Measurements from ENCODE around the gene LIME1. TPM values are rescaled to one million over a fixed set of nuclear protein-coding genes. Genes with fewer than 3 reads are reported as not detected.

LIME1 gene
- total and polyA plus RNA-seq, 2 of the 8 experiments (the other 6 are each of a cell fraction or from before 2014, with no cell fraction given), result 4.5 to 5.9 TPM

DNA sequence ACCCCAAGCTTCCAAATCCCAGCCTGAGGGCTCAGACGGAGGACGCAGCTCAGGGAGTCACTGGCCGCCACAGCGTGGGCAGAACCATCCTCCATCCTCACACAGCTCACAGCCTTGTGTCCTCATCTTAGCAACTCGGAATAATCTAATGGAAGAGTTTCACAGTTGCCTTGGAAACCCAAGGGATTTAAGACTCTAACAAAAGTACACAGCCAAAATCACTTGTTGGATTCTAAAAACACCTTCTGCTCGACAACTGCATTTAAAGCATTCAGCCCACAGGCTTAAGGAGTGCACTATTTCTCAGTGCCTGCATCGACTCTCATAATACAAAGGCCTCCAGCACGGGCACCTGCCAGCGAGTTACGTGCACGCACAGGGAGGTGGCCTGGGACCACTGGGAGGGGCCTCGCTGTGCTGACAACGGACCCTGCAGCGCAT is 49.2 kb downstream of the LIME1 start:
- no peak overlapping the region for H4K5ac ChIP-seq (ENCODE audit: insufficient read length, low read depth, low read length)
- no peak overlapping the region for H3K18ac ChIP-seq (ENCODE audit: extremely low read depth, low read length)
- H4K20me1 ChIP-seq (replicated peaks in 1 of 2; ENCODE audit: control insufficient read depth in 1 of 2, insufficient read depth in 2 of 2, low read length in 2 of 2), result peaks cover 0 to 6% of the 10 kb centered on the region in 2 experiments
- H3K79me1 ChIP-seq (ENCODE audit: low read depth, low read length), result peaks cover 5% of the 10 kb centered on the region; the same call in 1 of the 2 replicates
- no peak overlapping the region for H2BK15ac ChIP-seq (ENCODE audit: low read length)
- H2BK5ac ChIP-seq (ENCODE audit: low read depth, low read length), result no peak overlapping the region
- H3K36me3 ChIP-seq (ENCODE audit: control insufficient read depth in 2 of 4, insufficient read depth in 4 of 4, low read length in 3 of 4), result peaks cover 2 to 13% (median 7%) of the 10 kb centered on the region in 4 experiments; a peak in 4 of 8 replicates
- no peak overlapping the region for H4K8ac ChIP-seq (ENCODE audit: extremely low read depth, insufficient read depth, low read length)
- no peak overlapping the region for H3K4ac ChIP-seq (replicated peaks; ENCODE audit: insufficient read length, low read depth, low read length)
- no peak overlapping the region for H3K9ac ChIP-seq (replicated peaks in 1 of 4; ENCODE audit: extremely low read depth in 1 of 4, low read depth in 3 of 4, low read length in 3 of 4)
- H2BK12ac ChIP-seq (ENCODE audit: low read depth, low read length), result no peak overlapping the region
- H3K14ac ChIP-seq (ENCODE audit: insufficient read length), result no peak overlapping the region
- H3K4me2 ChIP-seq (ENCODE audit: insufficient read depth in 1 of 2, low read depth in 2 of 2, low read length in 2 of 2), result no peak overlapping the region
- H3K23ac ChIP-seq (ENCODE audit: insufficient read length), result no peak overlapping the region
- no peaks in the 10 kb centered on the region for H3K9me3 ChIP-seq (ENCODE audit: insufficient read depth in 2 of 2, low read depth in 1 of 2, low read length in 1 of 2)
- peaks cover 0 to 7% of the 10 kb centered on the region in 2 experiments; a peak in 1 of 4 replicates for H3K79me2 ChIP-seq (ENCODE audit: control insufficient read depth in 1 of 2, insufficient read depth in 2 of 2, low read length in 2 of 2)
- H3K4me3 ChIP-seq (ENCODE audit: extremely low read depth in 1 of 4, insufficient read depth in 2 of 4, low read depth in 3 of 4, low read length in 4 of 4), result no peak overlapping the region
- no peak overlapping the region for H3K27ac ChIP-seq (ENCODE audit: low read depth, low read length)
- DNase-seq (ENCODE audit: low read depth in 1 of 2, low spot score in 2 of 2) (no peak), FAIRE-seq (no peak)
- no peak overlapping the region for H4K91ac ChIP-seq (replicated peaks; ENCODE audit: insufficient read length, low read length)
- no peaks in the 10 kb centered on the region for H3K4me1 ChIP-seq (replicated peaks in 1 of 4; ENCODE audit: control insufficient read depth in 3 of 4, insufficient read depth in 4 of 4, low read length in 3 of 4)
- no peaks in the 10 kb centered on the region for H3K27me3 ChIP-seq (replicated peaks in 1 of 4; ENCODE audit: control insufficient read depth in 3 of 4, extremely low read depth in 1 of 4, insufficient read depth in 3 of 4, low read length in 3 of 4)
- H2AFZ ChIP-seq (ENCODE audit: low read length), result no peak overlapping the region
- POLR2A ChIA-PET (ENCODE audit: partially characterized antibody), result interaction anchor here (0.8 to 1.8 kb wide), 6 partner anchors 9 to 97 kb away, joined by 3 to 6 read pairs (median 4); partner anchors contain the start of gene TPD52L2
- H3K23me2 ChIP-seq (ENCODE audit: low read depth, low read length), result no peaks in the 10 kb centered on the region
- no peak overlapping the region for H2AK5ac ChIP-seq (ENCODE audit: low read depth, low read length)
- H2BK120ac ChIP-seq (replicated peaks; ENCODE audit: low read depth, low read length), result no peak overlapping the region
- WGBS, 2 experiments (ENCODE audit: extremely low coverage in 1 of 2, insufficient coverage in 1 of 2, insufficient read length in 1 of 2, insufficient replicate concordance in 2 of 2, low coverage in 1 of 2, low lambda C conversion rate in 2 of 2, missing lambda C conversion rate in 1 of 2), result 80% methylated on average over 14 of the region's 14 CpGs; no CpG with 5 or more reads in 1 of the 2 experiments
- H3K56ac ChIP-seq (replicated peaks; ENCODE audit: insufficient read length, low read depth, low read length), result no peak overlapping the region
- CTCF ChIA-PET (ENCODE audit: partially characterized antibody), result interaction anchor here (0.7 to 15.2 kb wide), 30 partner anchors 9 to 249 kb away, joined by 3 to 191 read pairs (median 6); partner anchors contain the start of genes ABHD16B, DNAJC5, STMN3 and TPD52L2
- H2BK20ac ChIP-seq (ENCODE audit: low read length), result no peak overlapping the region
- TF ChIP-seq, protein P1, sequence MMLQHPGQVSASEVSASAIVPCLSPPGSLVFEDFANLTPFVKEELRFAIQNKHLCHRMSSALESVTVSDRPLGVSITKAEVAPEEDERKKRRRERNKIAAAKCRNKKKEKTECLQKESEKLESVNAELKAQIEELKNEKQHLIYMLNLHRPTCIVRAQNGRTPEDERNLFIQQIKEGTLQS (IDR thresholded peaks at IDR 0.05; ENCODE audit: insufficient read depth, low read depth, low read length), result no peak
- TF ChIP-seq JUN (IDR thresholded peaks at IDR 0.05; ENCODE audit: low read depth, low read length), result no peak
- TF ChIP-seq CTBP2 (IDR thresholded peaks at IDR 0.05; ENCODE audit: borderline replicate concordance, insufficient read depth, insufficient read length, low read length), result no peak
- no peak for TF ChIP-seq POU5F1 (IDR thresholded peaks at IDR 0.05; ENCODE audit: low read depth, low read length)
- TF ChIP-seq SRF (IDR thresholded peaks at IDR 0.05; ENCODE audit: low read depth, low read length), result no peak
- TF ChIP-seq RXRA (IDR thresholded peaks at IDR 0.05; ENCODE audit: insufficient read depth, low read depth, low read length), result no peak
- TF ChIP-seq SIRT6 (IDR thresholded peaks at IDR 0.05; ENCODE audit: low read length), result no peak
- TF ChIP-seq RFX5 (IDR thresholded peaks at IDR 0.05; ENCODE audit: borderline replicate concordance, low read depth, low read length), result no peak
- no peak for TF ChIP-seq KDM1A (IDR thresholded peaks at IDR 0.05; ENCODE audit: borderline replicate concordance, low read length)
- no peak for TF ChIP-seq TCF12 (IDR thresholded peaks at IDR 0.05; ENCODE audit: low read depth, low read length)
- no peak for TF ChIP-seq BCL11A (IDR thresholded peaks at IDR 0.05; ENCODE audit: low read depth in 2 of 2, low read length in 2 of 2)
- TF ChIP-seq NANOG (IDR thresholded peaks at IDR 0.05; ENCODE audit: insufficient read depth, low read depth, low read length, poor library complexity, severe bottlenecking), result no peak
- no peak for TF ChIP-seq SP2 (IDR thresholded peaks at IDR 0.05; ENCODE audit: low read length)
- TF ChIP-seq TAF1 (IDR thresholded peaks at IDR 0.05; ENCODE audit: low read depth, low read length), result no peak
